ENCODE data around the gene HNRNPU.
"Not testable (repeated sequence)": the region's sequence is repeated elsewhere in the genome, so short reads cannot be mapped to it uniquely, and the experiment has no call there.

HNRNPU gene

DNA sequence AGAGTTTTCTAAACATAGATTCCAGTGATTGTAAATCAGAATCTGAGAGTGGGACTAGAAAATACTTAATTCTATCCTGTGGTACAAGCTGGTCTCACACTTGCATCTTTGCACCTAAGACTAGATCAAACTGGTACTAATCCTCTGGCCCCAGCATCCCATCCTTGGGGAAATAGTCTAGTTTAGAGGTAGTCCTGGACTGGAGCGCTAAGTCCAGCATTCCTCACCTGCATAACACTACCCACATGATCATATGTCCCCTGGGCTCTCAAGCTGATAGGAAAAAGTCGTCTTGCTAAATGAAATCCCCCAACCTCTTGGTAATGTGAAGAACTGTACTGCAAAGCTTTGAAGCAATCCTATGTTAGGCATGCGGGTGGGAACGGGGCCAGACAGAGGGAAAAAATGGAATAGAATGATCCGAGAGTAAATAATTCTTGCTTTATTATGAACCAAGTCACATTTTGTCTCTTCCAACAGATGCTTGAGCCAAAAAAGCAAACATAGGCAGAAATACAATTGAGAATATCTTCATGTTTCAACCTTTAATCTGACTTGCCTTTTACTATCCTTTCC, 24.0 kb downstream of the HNRNPU start:
- DNase-seq (ENCODE audit: low read depth, low spot score) = no peak

DNA sequence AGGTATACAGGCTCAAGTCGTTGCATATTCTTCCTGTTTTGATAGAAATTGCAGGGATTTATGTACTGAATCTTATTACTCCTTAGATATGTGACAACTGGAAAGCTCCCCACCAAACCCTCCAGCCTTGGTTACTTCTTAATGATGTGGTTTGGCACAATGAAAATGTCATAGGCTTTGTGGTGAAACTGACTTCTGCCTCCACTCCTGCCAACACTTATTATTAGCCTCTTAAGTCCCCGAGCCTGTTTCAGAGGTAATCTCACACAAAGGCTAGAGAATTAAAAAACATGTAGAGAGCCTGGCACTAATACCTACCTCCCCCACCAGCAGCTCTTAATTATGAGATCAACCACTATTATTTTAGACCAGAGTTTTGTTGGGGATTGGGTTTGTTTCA, 24.7 kb downstream of the HNRNPU start:
- DNase-seq (ENCODE audit: low read depth, low spot score) = no peak

DNA sequence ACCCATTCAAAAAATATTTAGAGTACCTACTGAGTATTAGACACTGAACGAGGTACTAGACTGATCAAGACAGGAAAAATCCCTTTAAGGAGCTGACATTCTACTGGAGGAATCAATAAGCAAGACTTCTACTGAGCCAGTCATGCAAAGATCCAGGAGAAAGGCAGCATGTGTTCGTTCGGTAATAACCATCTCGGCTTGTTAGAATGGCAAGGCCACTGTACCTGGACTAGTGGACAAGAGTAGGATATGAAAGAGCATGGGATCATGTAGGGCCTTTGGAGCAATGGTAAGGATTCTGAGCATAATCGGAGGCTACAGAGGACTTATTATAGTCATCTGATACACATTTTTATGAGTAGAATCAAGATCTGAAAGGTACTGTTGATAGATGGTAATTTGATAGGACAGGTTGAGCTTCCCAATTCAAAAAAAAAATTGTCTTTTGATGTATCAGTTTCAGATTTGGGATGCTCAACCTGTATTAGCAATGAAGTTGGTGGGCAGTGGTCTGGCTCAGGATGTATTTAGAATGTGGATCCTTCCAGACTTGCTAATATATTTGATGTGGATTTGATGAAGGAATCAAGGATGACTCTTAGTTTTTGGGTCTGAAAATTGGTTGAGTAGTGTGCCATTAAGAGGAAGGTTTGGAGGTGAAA, 26.6 kb downstream of the HNRNPU start:
- DNase-seq (ENCODE audit: low read depth, low spot score) = no peak

DNA sequence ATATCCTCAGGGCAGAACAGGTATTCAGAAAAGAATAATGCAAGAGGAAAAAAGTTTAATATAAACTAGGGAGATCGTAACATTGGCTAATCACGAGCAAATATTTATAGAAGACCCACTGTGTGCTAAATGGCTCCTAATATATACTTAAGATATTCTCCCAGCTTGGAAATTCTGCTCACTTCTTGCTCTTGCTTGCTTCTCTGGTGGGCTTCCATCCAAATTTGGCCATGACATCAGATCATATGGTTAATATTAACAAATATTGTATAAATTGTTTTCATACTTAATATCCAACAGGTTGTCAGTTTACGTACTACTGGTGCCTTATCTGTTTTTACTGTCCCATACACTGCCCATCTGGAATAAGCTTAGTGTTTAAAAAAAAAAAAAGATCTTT, 27.8 kb downstream of the HNRNPU start:
- no peak for DNase-seq (ENCODE audit: low read depth, low spot score)

DNA sequence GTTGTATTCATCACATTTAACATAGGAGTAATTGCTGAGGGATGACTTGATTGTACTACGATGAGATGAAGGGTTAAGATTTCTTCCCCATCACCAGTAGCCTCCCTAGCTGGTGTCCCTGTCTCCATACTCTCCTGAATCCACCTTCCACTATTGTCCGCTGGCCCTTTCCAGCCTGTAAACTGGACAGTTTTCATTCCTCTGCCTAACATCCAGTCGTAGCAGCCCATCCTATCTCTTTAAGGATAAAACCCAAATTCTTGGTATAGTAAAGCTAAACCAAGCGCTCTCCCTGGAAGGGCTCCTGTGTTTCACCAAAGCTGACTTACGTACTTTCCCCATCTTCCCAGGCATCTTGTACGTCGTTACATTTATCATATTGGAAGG, 28.2 kb downstream of the HNRNPU start:
- DNase-seq (ENCODE audit: low read depth, low spot score) = peak; percentile 7

DNA sequence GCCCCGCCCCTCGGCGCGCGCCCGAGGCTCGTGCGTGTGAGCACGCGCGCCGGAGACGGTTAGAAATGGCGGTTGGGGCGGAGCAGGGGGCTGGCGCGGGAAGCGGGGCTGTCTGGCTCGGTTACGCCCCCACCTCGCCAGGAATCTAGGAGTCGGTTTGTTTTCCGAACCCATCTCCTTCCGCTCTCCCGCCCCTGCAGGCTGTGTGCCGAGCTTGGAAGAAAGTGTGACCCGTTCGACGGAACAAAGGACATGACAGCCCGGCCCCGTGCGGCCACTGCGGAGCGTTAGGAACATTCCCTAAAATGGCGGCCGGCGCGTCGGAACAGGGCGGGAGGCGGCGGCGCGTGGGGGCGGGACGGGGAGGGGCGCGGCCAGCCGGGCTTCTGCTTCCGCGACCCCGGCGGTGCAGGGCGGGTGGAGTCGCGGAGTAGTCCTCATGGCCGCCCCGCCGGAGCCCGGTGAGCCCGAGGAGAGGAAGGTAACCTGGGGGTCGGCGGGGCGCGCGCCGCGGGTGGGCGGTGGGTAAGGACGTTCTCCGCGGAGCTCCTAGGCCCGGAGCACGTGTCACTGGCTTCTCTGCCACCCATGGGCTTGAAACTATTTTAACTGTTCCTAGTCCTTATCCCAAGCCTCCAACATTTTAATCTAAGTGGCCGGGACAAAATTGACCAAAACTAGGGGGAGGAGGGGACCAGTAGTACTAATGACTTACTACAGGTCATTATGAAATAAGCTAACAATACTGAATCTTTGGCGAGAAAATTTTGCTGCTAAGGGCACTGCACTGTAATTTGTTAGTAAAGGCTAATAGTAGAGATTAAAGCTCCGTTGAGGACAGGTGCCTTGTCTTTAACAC, 28.8 kb downstream of the HNRNPU start, which contains the start of gene COX20:
Gene COX20, plus strand, starts transcription at position 383 of the 859 bp plus-strand sequence. Its CDS starts 57 bp downstream, at position 440.
- peak; percentile 77 for DNase-seq (ENCODE audit: low read depth, low spot score)

DNA sequence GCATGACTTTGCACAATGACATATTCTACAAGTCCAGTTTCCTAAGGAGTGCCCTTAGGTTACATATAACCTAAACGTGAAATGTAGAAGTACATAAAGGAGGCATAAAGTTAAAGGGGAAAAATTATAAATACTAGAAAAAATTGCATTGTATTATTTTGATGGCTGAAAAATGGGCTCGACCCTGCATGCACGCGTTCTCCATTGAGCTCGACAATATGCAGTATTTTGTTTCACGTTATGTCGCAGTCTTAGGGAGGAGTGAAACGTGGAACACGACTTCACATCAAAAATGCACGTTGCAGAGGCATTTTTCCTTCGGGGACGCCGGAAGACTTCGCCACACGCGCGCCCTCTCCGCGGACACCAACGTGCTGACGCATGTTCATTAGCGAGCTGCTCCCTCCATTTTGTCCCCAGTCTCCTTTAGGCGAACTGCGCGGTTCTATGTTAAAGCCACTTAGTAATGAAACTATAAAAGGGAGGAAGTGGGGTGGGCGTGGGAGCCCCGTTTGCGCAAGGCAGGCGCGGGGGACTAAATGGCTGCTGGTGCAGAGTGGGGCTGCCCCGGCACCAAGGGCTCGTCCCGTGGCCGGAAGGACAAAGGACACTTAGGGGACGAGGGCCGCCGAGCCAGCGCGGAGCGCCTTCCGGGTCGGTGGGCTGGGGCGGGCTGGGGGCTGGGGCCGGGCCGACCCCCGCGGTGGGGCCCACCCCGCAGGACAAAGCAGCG, 29.6 kb downstream of the HNRNPU start:
- peak; percentile 79 for DNase-seq (ENCODE audit: low read depth, low spot score)

DNA sequence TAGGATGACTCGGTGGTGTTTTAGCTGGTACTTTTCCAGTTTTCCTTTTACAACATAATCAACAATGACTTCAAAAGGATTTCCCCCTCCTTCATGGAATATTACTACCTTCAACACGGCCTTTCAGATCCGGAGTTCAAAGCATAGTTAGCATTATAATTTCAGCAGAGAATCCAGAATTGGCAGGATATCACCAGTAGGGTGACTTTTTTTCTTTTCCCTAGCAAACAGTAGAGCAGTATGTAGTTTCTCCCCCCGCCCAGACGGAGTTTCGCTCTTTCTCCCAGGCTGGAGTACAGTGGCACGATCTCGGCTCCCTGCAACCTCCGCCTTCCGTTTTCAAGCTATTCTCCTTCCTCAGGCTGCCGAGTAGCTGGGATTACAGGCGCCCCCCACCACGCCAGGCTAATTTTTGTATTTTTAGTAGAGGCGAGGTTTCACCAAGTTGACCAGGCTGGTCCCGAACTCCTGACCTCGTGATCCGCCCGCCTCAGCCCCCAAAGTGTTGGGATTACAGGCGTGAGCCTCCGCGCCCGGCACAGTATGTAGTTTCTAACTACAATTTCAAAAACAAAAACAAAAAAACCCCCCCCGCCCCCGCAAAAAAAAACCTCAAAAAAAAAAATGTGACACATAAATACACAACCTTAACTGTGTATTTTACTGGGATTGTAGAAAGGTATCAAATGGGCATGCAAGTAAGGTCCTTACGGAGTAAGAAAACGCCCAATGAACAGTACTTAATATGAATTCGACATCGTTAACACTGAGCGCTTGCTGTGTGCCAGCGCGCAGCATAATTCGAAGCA, 30.4 kb downstream of the HNRNPU start:
- peak; percentile 15 for DNase-seq (ENCODE audit: low read depth, low spot score)

DNA sequence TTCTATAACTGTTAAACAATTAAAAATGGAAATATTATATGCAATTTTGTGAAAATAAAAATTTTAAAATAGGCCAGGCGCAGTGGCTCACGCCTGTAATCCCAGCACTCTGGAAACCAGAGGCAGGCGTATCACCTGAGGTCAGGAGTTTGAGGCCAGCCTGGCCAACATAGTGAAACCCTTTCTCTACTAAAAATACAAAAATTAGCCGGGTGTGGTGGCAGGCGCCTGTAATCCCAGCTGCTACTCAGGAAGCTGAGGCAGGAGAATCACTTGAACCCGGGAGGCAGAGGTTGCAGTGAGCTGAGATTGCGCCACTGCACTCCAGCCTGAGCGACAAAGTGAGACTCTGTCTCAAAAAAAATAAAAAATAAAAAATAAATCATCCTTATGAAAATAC, 31.1 kb downstream of the HNRNPU start:
- not testable (repeated sequence) for DNase-seq (ENCODE audit: low read depth, low spot score)

DNA sequence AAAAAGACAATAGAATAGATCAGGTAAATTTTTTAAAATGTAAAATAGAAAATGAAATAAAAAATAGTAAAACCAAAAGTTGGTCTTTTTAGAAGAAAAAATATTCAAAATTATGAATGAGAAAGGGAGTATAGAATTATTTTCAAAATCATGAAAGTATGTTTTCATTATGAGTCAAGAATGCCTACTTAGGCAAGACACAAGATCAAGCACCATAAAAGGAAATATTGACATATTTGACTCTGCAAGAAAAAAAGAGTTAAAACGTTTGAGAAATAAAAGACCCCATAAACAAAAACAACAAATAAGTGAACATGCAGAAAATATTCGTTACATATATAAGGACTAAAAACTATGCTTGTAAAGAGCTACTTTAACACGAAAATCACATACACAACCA, 33.7 kb downstream of the HNRNPU start:
- no peak for DNase-seq (ENCODE audit: low read depth, low spot score)

DNA sequence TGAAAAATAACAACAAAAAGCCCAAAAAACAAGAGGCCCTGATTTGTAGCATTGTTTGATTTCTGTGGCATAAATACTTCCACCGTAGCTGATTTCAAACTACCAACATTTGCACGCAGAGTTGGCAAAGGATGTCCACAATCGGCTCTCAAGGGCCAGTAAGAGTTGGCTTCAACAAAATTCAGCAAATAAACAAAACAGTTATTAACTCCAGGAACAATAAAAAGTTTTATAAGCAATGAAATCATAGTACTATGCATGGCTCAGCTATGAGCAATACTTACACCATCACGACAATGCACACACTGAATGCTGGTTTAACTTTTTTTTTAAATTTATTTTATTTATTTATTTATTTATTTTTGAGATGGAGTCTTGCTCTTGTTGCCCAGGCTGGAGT, 37.6 kb downstream of the HNRNPU start:
- no peak for DNase-seq (ENCODE audit: low read depth, low spot score)

DNA sequence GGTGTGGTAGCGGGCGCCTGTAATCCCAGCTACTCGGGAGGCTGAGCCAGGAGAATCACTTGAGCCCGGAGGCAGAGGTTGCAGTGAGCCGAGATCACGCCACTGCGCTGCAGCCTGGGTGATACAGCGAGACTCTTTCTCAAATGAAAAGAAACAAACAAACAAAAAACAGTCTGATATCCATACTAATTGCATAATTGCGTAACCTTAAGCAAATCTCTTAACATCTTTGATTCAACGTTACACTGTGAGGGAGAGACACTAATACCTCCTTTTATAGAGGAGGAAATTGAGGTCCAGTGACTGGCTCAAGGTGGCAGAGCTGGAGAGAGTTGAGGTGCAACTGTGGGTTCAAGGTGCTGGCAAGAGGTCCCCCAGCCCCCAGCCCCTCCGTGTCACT, 41.5 kb downstream of the HNRNPU start:
- no peak for DNase-seq (ENCODE audit: low read depth, low spot score)

DNA sequence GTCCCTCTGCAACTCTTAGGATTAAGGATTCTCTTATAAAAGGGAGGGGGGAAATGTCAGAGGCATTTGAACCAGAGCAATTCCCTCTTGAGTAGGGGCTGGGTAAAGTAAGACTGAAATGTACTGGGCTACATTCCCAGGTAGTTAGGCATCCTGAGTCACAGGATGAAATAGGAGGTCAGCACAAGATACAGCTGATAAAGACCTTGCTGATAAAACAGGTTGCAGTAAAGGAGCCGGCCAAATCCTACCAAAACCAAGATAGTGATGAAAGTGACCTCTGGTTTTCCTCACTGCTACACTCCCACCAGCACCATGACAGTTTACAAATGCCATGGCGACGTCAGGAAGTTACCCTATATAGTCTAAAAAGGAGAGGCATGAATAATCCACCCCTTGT, 43.2 kb downstream of the HNRNPU start:
- no peak for DNase-seq (ENCODE audit: low read depth, low spot score)

DNA sequence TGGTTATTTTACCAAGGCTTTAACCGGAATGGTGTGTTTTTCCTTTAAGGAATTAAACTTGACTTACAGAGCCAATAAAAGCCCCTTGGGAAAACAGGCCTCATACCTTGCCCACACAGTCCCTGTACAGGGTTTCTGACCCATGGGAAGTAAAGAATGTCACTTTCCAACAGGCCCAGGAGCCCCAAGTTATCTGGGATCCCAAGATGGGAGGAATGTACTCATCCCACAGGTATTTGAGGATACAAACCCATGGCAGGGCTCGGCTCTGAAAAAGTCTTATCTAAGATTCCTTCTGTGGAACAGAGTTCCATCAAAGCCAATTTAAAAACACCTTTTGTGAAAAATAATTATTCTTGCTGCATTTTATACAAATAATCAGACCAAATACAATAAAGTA, 44.2 kb downstream of the HNRNPU start:
- DNase-seq (ENCODE audit: low read depth, low spot score) = no peak

DNA sequence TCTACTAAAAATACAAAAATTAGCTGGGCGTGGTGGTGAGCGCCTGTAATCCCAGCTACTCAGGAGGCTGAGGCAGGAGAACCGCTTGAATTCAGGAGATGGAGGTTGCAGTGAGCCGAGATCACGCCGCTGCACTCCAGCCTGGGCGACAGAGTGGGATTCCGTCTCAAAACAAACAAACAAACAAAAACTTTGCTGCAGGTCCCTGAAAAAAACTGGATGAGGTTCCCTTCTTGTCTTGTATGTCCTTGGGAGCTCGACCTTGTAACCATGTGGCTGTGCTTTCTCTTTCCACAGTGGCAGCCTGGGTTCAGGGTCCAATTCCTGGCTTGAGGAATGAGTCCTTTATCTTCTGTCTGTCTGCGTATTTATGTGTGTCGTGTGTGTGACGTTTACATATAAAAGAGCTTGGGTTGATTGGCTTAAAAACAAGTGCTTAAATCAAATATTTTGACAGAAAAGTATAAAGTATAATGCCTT, 46.9 kb downstream of the HNRNPU start:
- no peak for DNase-seq (ENCODE audit: low read depth, low spot score)

DNA sequence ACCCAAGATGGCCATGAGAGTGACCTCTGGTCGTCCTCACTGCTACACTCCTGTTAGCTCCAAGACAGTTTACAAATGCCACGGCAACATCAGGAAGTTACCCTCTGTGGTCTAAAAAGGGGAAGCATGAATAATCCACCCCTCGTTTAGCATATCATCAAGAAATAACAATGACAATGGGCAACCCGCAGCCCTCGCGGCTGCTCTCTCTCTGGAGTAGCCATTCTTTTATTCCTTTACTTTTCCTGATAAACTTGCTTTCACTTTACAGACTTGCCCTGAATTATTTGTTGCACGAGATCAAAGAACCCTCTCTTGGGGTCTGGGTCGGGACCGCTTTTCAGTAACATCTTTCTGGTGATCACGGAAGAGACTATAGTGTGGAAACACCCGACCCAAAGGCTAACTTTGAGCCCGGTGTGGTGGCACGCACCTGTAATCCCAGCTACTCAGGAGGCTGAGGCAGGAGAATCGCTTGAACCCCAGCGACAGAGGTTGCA, 48.7 kb downstream of the HNRNPU start:
- no peak for DNase-seq (ENCODE audit: low read depth, low spot score)

DNA sequence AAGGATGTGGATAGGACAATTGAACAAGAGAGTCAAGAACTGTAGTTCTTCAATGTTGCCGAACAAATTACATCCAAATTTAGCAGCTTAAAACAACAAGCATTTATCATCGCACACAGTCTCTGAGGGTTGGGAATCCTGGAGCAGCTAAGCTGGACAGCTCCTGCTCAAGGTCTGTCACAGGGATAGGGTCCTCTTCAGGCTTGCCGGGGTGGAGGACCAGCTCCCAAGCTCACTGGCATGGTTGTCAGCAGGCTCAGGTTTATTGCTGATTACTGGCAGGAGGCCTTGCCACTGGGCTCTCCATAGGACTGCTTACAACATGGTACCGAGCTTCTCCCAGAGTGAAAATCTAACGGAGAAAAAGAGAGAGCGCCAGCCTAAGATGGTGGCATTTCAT, 51.0 kb downstream of the HNRNPU start:
- no peak for DNase-seq (ENCODE audit: low read depth, low spot score)

DNA sequence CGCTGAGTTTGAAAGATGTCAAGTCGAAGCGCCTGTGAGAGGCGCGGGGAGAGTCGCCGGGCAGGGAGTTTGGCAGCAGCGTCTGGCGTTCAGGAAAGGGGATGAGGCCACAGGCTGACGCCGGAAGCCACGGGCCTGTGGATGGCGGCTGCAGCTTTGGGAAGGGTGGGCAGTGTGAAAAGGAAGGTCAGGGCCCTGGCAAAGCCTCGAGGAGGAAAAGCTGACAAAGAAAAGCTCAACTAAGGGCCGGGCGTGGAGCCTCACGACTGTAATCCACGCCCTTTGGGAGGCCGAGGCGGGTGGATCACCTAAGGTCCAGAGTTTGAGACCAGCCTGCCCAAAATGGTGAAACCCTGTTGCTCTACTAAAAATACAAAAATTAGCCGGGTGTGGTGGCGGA, 54.1 kb downstream of the HNRNPU start:
- DNase-seq (ENCODE audit: low read depth, low spot score) = no peak

DNA sequence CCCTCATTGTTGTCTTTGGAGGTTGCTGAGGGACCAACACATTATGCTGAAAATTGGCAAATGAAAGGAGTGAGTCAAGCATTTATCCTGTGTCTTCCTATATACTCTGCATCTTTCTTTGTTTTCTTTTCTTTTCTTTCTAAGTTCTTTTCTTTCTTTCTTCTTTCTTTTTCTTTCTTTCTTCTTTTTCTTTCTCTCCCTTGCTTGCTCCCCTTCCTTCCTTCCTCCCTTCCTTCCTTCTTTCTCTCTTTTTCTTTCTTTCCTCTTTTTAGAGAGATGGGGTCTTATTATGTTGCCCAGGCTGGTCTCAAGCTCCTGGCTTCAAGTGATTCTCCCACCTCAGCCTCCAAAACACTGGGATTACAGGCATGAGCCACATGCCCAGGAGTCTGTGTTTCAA, 57.2 kb downstream of the HNRNPU start:
- no peak for DNase-seq (ENCODE audit: low read depth, low spot score)

DNA sequence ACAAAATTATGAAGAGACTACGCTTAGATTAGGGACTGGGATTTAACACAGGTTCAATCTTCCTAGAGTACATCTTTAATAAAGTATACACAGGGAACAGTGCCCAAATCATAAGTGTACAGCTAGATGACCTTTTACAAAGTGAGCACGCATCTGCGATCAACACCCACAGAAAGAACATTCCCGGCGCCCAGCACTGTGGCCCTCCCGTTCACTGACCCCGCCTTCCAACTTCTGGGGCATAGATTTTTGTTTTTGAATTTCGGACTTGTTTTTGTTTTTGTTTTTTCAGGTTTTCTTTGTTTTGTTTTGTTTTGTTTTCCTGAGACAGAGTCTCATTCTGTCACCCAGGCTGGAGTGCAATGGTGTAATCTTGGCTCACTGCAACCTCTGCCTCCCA, 59.5 kb downstream of the HNRNPU start:
- DNase-seq (ENCODE audit: low read depth, low spot score) = no peak

Measured in smooth muscle cell of the brain vasculature (primary cell).